ENCODE measurements around the gene PIP5K1C.

PIP5K1C gene

DNA sequence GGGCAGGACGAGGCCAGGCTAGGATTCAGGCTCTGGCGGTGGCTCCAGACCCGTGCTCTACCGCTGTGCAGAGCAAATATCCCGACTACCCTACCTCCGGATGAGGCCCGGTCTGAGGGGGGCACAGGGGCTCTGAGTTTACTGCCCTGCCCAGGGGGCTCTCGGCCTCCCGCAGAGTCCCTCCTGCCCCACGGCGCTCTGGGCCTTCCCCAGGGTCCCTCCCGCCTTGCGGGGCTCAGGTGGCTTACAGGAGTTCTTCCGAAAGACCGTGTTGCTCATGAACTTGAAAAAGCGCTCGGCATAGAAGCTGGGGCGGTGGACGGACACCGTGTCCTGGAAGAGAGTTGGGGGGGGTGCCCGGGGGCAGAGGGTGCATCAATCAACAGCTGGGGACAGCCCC lies 54.5 kb downstream of the PIP5K1C start:
- Histone ChIP-seq H3K79me2 (ENCODE audit: insufficient read depth, low read length) (no peaks in the 10 kb centered on the region), H3K9ac (ENCODE audit: low read depth, low read length) (no peak overlapping the region), H3K36me3 (ENCODE audit: insufficient read depth, low read length) (peaks cover 31% of the 10 kb centered on the region), H4K20me1 (ENCODE audit: insufficient read depth, low read length) (no peaks in the 10 kb centered on the region; the same call in 1 of the 2 replicates), H3K27ac (ENCODE audit: low read length) (no peak overlapping the region), H3K4me1 (ENCODE audit: insufficient read depth, low read length) (no peaks in the 10 kb centered on the region), H3K27me3 (ENCODE audit: insufficient read depth, low read length, poor library complexity) (no peaks in the 10 kb centered on the region), H3K4me2 (ENCODE audit: insufficient read depth, low read length) (no peak overlapping the region), H3K9me3 (ENCODE audit: insufficient read depth, low read length, severe bottlenecking) (no peaks in the 10 kb centered on the region), H2AFZ (ENCODE audit: low read depth, low read length) (no peak overlapping the region), H3K4me3 (ENCODE audit: low read depth in 1 of 2, low read length in 2 of 2) (no peak overlapping the region)
- ATAC-seq (ENCODE audit: insufficient read depth, low read depth), result no peak
- TF ChIP-seq, protein P1, sequence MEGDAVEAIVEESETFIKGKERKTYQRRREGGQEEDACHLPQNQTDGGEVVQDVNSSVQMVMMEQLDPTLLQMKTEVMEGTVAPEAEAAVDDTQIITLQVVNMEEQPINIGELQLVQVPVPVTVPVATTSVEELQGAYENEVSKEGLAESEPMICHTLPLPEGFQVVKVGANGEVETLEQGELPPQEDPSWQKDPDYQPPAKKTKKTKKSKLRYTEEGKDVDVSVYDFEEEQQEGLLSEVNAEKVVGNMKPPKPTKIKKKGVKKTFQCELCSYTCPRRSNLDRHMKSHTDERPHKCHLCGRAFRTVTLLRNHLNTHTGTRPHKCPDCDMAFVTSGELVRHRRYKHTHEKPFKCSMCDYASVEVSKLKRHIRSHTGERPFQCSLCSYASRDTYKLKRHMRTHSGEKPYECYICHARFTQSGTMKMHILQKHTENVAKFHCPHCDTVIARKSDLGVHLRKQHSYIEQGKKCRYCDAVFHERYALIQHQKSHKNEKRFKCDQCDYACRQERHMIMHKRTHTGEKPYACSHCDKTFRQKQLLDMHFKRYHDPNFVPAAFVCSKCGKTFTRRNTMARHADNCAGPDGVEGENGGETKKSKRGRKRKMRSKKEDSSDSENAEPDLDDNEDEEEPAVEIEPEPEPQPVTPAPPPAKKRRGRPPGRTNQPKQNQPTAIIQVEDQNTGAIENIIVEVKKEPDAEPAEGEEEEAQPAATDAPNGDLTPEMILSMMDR (IDR thresholded peaks at IDR 0.05; ENCODE audit: borderline replicate concordance, extremely low read depth, low read length, poor library complexity, severe bottlenecking), result no peak
- TF ChIP-seq EZH2 (IDR thresholded peaks at IDR 0.05; ENCODE audit: borderline replicate concordance, low read depth, low read length, severe bottlenecking), result no peak
- DNase-seq, result no peak

- H3K27ac ChIP-seq (ENCODE audit: low read length), result no peak overlapping the region
Observed at GRCh38 chr19:3645067-3645396, 55.2 kb downstream of the PIP5K1C start.

GRCh38 chr19:3644351-3645066 lies 55.8 kb downstream of the PIP5K1C start:
- ATAC-seq (ENCODE audit: insufficient read depth, low read depth) (no peak), DNase-seq (no peak)
- Histone ChIP-seq H3K4me2 (ENCODE audit: insufficient read depth, low read length) (no peak overlapping the region), H3K27ac (ENCODE audit: low read length) (no peak overlapping the region), H4K20me1 (ENCODE audit: insufficient read depth, low read length) (no peaks in the 10 kb centered on the region; the same call in 1 of the 2 replicates), H3K79me2 (ENCODE audit: insufficient read depth, low read length) (no peaks in the 10 kb centered on the region), H2AFZ (ENCODE audit: low read depth, low read length) (no peak overlapping the region), H3K27me3 (ENCODE audit: insufficient read depth, low read length, poor library complexity) (no peaks in the 10 kb centered on the region), H3K4me1 (ENCODE audit: insufficient read depth, low read length) (no peaks in the 10 kb centered on the region), H3K9ac (ENCODE audit: low read depth, low read length) (no peak overlapping the region), H3K9me3 (ENCODE audit: insufficient read depth, low read length, severe bottlenecking) (no peaks in the 10 kb centered on the region), H3K36me3 (ENCODE audit: insufficient read depth, low read length) (peaks cover 32% of the 10 kb centered on the region), H3K4me3 (ENCODE audit: low read depth in 1 of 2, low read length in 2 of 2) (no peak overlapping the region)
- TF ChIP-seq, protein P1 (IDR thresholded peaks at IDR 0.05; ENCODE audit: borderline replicate concordance, extremely low read depth, low read length, poor library complexity, severe bottlenecking), result no peak
- no peak for TF ChIP-seq EZH2 (IDR thresholded peaks at IDR 0.05; ENCODE audit: borderline replicate concordance, low read depth, low read length, severe bottlenecking)

More at GRCh38 chr19:3645067-3645396, 55.2 kb downstream of the PIP5K1C start:
- TF ChIP-seq, protein P1 (IDR thresholded peaks at IDR 0.05; ENCODE audit: borderline replicate concordance, extremely low read depth, low read length, poor library complexity, severe bottlenecking), result no peak
- TF ChIP-seq EZH2 (IDR thresholded peaks at IDR 0.05; ENCODE audit: borderline replicate concordance, low read depth, low read length, severe bottlenecking), result no peak
- Histone ChIP-seq H3K4me3 (ENCODE audit: low read depth in 1 of 2, low read length in 2 of 2) (no peak overlapping the region), H3K79me2 (ENCODE audit: insufficient read depth, low read length) (no peaks in the 10 kb centered on the region), H3K4me1 (ENCODE audit: insufficient read depth, low read length) (no peaks in the 10 kb centered on the region), H2AFZ (ENCODE audit: low read depth, low read length) (no peak overlapping the region), H3K36me3 (ENCODE audit: insufficient read depth, low read length) (peaks cover 29% of the 10 kb centered on the region), H3K27me3 (ENCODE audit: insufficient read depth, low read length, poor library complexity) (no peaks in the 10 kb centered on the region), H3K4me2 (ENCODE audit: insufficient read depth, low read length) (no peak overlapping the region), H3K9me3 (ENCODE audit: insufficient read depth, low read length, severe bottlenecking) (no peaks in the 10 kb centered on the region), H4K20me1 (ENCODE audit: insufficient read depth, low read length) (no peaks in the 10 kb centered on the region; the same call in 1 of the 2 replicates), H3K9ac (ENCODE audit: low read depth, low read length) (no peak overlapping the region)
- DNase-seq (no peak), ATAC-seq (ENCODE audit: insufficient read depth, low read depth) (no peak)
